ENCODE measurements around the gene SLC41A1. TPM values are rescaled to one million over a fixed set of nuclear protein-coding genes. Genes with fewer than 3 reads are reported as not detected.

The SLC41A1 gene
- total RNA-seq, 1 donor from 2014 or later = 34.8 TPM

GRCh38 chr1:205811660-205812059 lies 1.3 kb downstream of the SLC41A1 start:
- Mint-ChIP-seq H3K36me3 (ENCODE audit: low read depth) (peaks cover 22% of the 10 kb centered on the region), H3K27ac (peak overlapping the region; percentile 57), H3K9me3 (no peaks in the 10 kb centered on the region), H3K4me3 (peak overlapping the region; percentile 94), H3K27me3 (ENCODE audit: insufficient read depth) (peaks cover 5% of the 10 kb centered on the region), H3K4me1 (ENCODE audit: low read depth) (peaks cover 58% of the 10 kb centered on the region)
- intact Hi-C loops (cut with micrococcal nuclease) = no loop called here
- no peak for DNase-seq (ENCODE audit: low spot score)

GRCh38 chr1:205810448-205811157 lies 2.4 kb downstream of the SLC41A1 start:
- no peaks in the 10 kb centered on the region for H3K9me3 Mint-ChIP-seq
- peaks cover 5% of the 10 kb centered on the region for H3K27me3 Mint-ChIP-seq (ENCODE audit: insufficient read depth)
- H3K36me3 Mint-ChIP-seq (ENCODE audit: low read depth) = peaks cover 22% of the 10 kb centered on the region
- DNase-seq (ENCODE audit: low spot score) = no peak
- peak overlapping the region; percentile 2 for H3K27ac Mint-ChIP-seq
- intact Hi-C loops (cut with micrococcal nuclease) = no loop called here
- H3K4me1 Mint-ChIP-seq (ENCODE audit: low read depth) = peaks cover 68% of the 10 kb centered on the region
- H3K4me3 Mint-ChIP-seq = no peak overlapping the region

GRCh38 chr1:205809942-205810345 lies 3.1 kb downstream of the SLC41A1 start:
- Mint-ChIP-seq H3K36me3 (ENCODE audit: low read depth) (peaks cover 22% of the 10 kb centered on the region), H3K4me1 (ENCODE audit: low read depth) (peaks cover 75% of the 10 kb centered on the region), H3K9me3 (no peaks in the 10 kb centered on the region), H3K27ac (no peak overlapping the region), H3K27me3 (ENCODE audit: insufficient read depth) (peaks cover 4% of the 10 kb centered on the region), H3K4me3 (no peak overlapping the region)
- intact Hi-C loops (cut with micrococcal nuclease) = no loop called here
- no peak for DNase-seq (ENCODE audit: low spot score)

- Mint-ChIP-seq H3K9me3 (no peaks in the 10 kb centered on the region), H3K27ac (no peak overlapping the region), H3K27me3 (ENCODE audit: insufficient read depth) (no peaks in the 10 kb centered on the region), H3K36me3 (ENCODE audit: low read depth) (peaks cover 24% of the 10 kb centered on the region), H3K4me3 (no peak overlapping the region), H3K4me1 (ENCODE audit: low read depth) (peaks cover 75% of the 10 kb centered on the region)
- no peak for DNase-seq (ENCODE audit: low spot score)
- intact Hi-C loops (cut with micrococcal nuclease) = no loop called here
Measured at GRCh38 chr1:205809469-205809868, 3.5 kb downstream of the SLC41A1 start.

- Mint-ChIP-seq H3K27me3 (ENCODE audit: insufficient read depth) (no peaks in the 10 kb centered on the region), H3K27ac (peak overlapping the region; percentile 54), H3K4me3 (peak overlapping the region; percentile 41), H3K36me3 (ENCODE audit: low read depth) (peaks cover 24% of the 10 kb centered on the region), H3K4me1 (ENCODE audit: low read depth) (peaks cover 47% of the 10 kb centered on the region), H3K9me3 (no peaks in the 10 kb centered on the region)
- DNase-seq (ENCODE audit: low spot score) = peak; percentile 14
- intact Hi-C loops (cut with micrococcal nuclease) = loop anchor here (1.0 kb wide), 1 partner anchor 8 kb away; the partner anchor contains the start of gene SLC41A1
Measured at GRCh38 chr1:205805082-205805711, 7.8 kb downstream of the SLC41A1 start.

GRCh38 chr1:205804605-205805004 lies 8.4 kb downstream of the SLC41A1 start:
- Mint-ChIP-seq H3K27ac (peak overlapping the region; percentile 64), H3K36me3 (ENCODE audit: low read depth) (peaks cover 24% of the 10 kb centered on the region), H3K9me3 (no peaks in the 10 kb centered on the region), H3K4me3 (no peak overlapping the region), H3K4me1 (ENCODE audit: low read depth) (peaks cover 47% of the 10 kb centered on the region), H3K27me3 (ENCODE audit: insufficient read depth) (no peaks in the 10 kb centered on the region)
- DNase-seq (ENCODE audit: low spot score) = no peak
- intact Hi-C loops (cut with micrococcal nuclease) = loop anchor here (1.0 kb wide), 1 partner anchor 9 kb away; the partner anchor contains the start of gene SLC41A1

GRCh38 chr1:205803986-205804385 lies 9.0 kb downstream of the SLC41A1 start:
- H3K4me1 Mint-ChIP-seq (ENCODE audit: low read depth) = peaks cover 41% of the 10 kb centered on the region
- peaks cover 19% of the 10 kb centered on the region for H3K36me3 Mint-ChIP-seq (ENCODE audit: low read depth)
- H3K27me3 Mint-ChIP-seq (ENCODE audit: insufficient read depth) = no peaks in the 10 kb centered on the region
- H3K27ac Mint-ChIP-seq = no peak overlapping the region
- DNase-seq (ENCODE audit: low spot score) = no peak
- H3K4me3 Mint-ChIP-seq = no peak overlapping the region
- H3K9me3 Mint-ChIP-seq = no peaks in the 10 kb centered on the region
- intact Hi-C loops (cut with micrococcal nuclease) = no loop called here

- no peaks in the 10 kb centered on the region for H3K27me3 Mint-ChIP-seq (ENCODE audit: insufficient read depth)
Measured at GRCh38 chr1:205802060-205802459, 10.9 kb downstream of the SLC41A1 start.

GRCh38 chr1:205800981-205801703 lies 11.9 kb downstream of the SLC41A1 start:
- Mint-ChIP-seq H3K36me3 (ENCODE audit: low read depth) (peaks cover 26% of the 10 kb centered on the region), H3K27me3 (ENCODE audit: insufficient read depth) (no peaks in the 10 kb centered on the region), H3K27ac (peak overlapping the region; percentile 58), H3K9me3 (no peaks in the 10 kb centered on the region), H3K4me3 (no peak overlapping the region), H3K4me1 (ENCODE audit: low read depth) (peaks cover 19% of the 10 kb centered on the region)
- no peak for DNase-seq (ENCODE audit: low spot score)
- intact Hi-C loops (cut with micrococcal nuclease) = no loop called here

More at GRCh38 chr1:205802060-205802459, 10.9 kb downstream of the SLC41A1 start:
- Mint-ChIP-seq H3K27ac (no peak overlapping the region), H3K4me3 (no peak overlapping the region), H3K4me1 (ENCODE audit: low read depth) (peaks cover 28% of the 10 kb centered on the region), H3K36me3 (ENCODE audit: low read depth) (peaks cover 23% of the 10 kb centered on the region), H3K9me3 (no peaks in the 10 kb centered on the region)
- intact Hi-C loops (cut with micrococcal nuclease) = no loop called here
- no peak for DNase-seq (ENCODE audit: low spot score)

GRCh38 chr1:205800427-205800826 lies 12.6 kb downstream of the SLC41A1 start:
- Mint-ChIP-seq H3K4me1 (ENCODE audit: low read depth) (peaks cover 12% of the 10 kb centered on the region), H3K36me3 (ENCODE audit: low read depth) (peaks cover 26% of the 10 kb centered on the region), H3K4me3 (no peak overlapping the region), H3K27me3 (ENCODE audit: insufficient read depth) (no peaks in the 10 kb centered on the region), H3K27ac (no peak overlapping the region), H3K9me3 (no peaks in the 10 kb centered on the region)
- intact Hi-C loops (cut with micrococcal nuclease) = no loop called here
- DNase-seq (ENCODE audit: low spot score) = no peak

- intact Hi-C loops (cut with micrococcal nuclease) = no loop called here
- H3K4me1 Mint-ChIP-seq (ENCODE audit: low read depth) = peaks cover 11% of the 10 kb centered on the region
- no peak overlapping the region for H3K4me3 Mint-ChIP-seq
- H3K9me3 Mint-ChIP-seq = no peaks in the 10 kb centered on the region
- H3K36me3 Mint-ChIP-seq (ENCODE audit: low read depth) = peaks cover 21% of the 10 kb centered on the region
- H3K27me3 Mint-ChIP-seq (ENCODE audit: insufficient read depth) = no peaks in the 10 kb centered on the region
- no peak overlapping the region for H3K27ac Mint-ChIP-seq
- no peak for DNase-seq (ENCODE audit: low spot score)
Measured at GRCh38 chr1:205798577-205798976, 14.4 kb downstream of the SLC41A1 start.

GRCh38 chr1:205797168-205797567 lies 15.8 kb downstream of the SLC41A1 start:
- H3K4me1 Mint-ChIP-seq (ENCODE audit: low read depth) = peaks cover 11% of the 10 kb centered on the region
- no peaks in the 10 kb centered on the region for H3K27me3 Mint-ChIP-seq (ENCODE audit: insufficient read depth)
- DNase-seq (ENCODE audit: low spot score) = no peak
- H3K27ac Mint-ChIP-seq = no peak overlapping the region
- peaks cover 28% of the 10 kb centered on the region for H3K36me3 Mint-ChIP-seq (ENCODE audit: low read depth)
- intact Hi-C loops (cut with micrococcal nuclease) = no loop called here
- H3K9me3 Mint-ChIP-seq = no peaks in the 10 kb centered on the region
- no peak overlapping the region for H3K4me3 Mint-ChIP-seq
